Endodermal cell (in vitro differentiated cells): ENCODE results near the gene TXNDC2. TPM values are rescaled to one million over a fixed set of nuclear protein-coding genes. Genes with fewer than 3 reads are reported as not detected.
"Not testable (repeated sequence)": the region's sequence is repeated elsewhere in the genome, so short reads cannot be mapped to it uniquely, and the experiment has no call there.

Experiments used
- DNase-seq: peaks from one replicate; pipeline ENCODE4 v3.0.0-alpha.2; 2017
- H3K27ac ChIP-seq: 2 replicates; pipeline ENCODE4 v1.5.1; 2013; ENCODE audit warnings: mild to moderate bottlenecking, low read depth, low read length, moderate library complexity
- H3K27me3 ChIP-seq: 2 replicates; pipeline ENCODE4 v1.6.1; 2013; ENCODE audit warnings: mild to moderate bottlenecking, low read length, moderate library complexity; ENCODE audit not compliant: insufficient read depth, control insufficient read depth, poor library complexity, severe bottlenecking
- H3K36me3 ChIP-seq: 2 replicates; pipeline ENCODE4 v1.7.0; 2013; ENCODE audit warnings: mild to moderate bottlenecking, low read length, moderate library complexity; ENCODE audit not compliant: control insufficient read depth, insufficient read depth
- H3K4me1 ChIP-seq: one replicate; pipeline ENCODE4 v1.7.0; 2013; ENCODE audit warnings: low read length; ENCODE audit not compliant: control insufficient read depth, insufficient read depth
- H3K4me3 ChIP-seq: 2 replicates; pipeline ENCODE4 v1.5.1; 2013; ENCODE audit warnings: mild to moderate bottlenecking, low read length, moderate library complexity
- H3K9ac ChIP-seq: 2 replicates; pipeline ENCODE4 v1.6.1; 2013; ENCODE audit warnings: mild to moderate bottlenecking, low read length, moderate library complexity; ENCODE audit not compliant: poor library complexity, severe bottlenecking; ENCODE audit errors: extremely low read depth
- H3K9me3 ChIP-seq: 2 replicates; pipeline ENCODE4 v1.6.1; 2013; ENCODE audit warnings: mild to moderate bottlenecking, low read length, moderate library complexity; ENCODE audit not compliant: control insufficient read depth
- H3K27ac Mint-ChIP-seq: 2 replicates; pipeline ENCODE4 v1.8.0; 2020; ENCODE audit warnings: mixed read lengths
- H3K27me3 Mint-ChIP-seq: 2 replicates; pipeline ENCODE4 v1.8.0; 2021; ENCODE audit warnings: mild to moderate bottlenecking, mixed read lengths; ENCODE audit not compliant: insufficient read depth
- H3K36me3 Mint-ChIP-seq: 2 replicates; pipeline ENCODE4 v1.8.0; 2020; ENCODE audit warnings: low read depth, mixed read lengths
- H3K4me1 Mint-ChIP-seq: 2 replicates; pipeline ENCODE4 v1.8.0; 2020; ENCODE audit warnings: mixed read lengths
- H3K4me3 Mint-ChIP-seq: 2 replicates; pipeline ENCODE4 v1.8.0; 2020; ENCODE audit warnings: mild to moderate bottlenecking, moderate library complexity, mixed read lengths
- H3K9me3 Mint-ChIP-seq: 2 replicates; pipeline ENCODE4 v1.8.0; 2020; ENCODE audit warnings: mild to moderate bottlenecking, mixed read lengths
- CTCF ChIP-seq: fragments of 200-600 bp; sonication (generic); conservative IDR thresholded peaks from 2 replicates; pipeline ENCODE4 v1.5.0; 2021; ENCODE audit warnings: antibody characterized with exemption, mild to moderate bottlenecking
- WGBS, 2 experiments: methylation state at CpG; one replicate each; pipeline versions ENCODE4 v1.1.5 to v1.1.7; 2013; ENCODE audit warnings: missing lambda C conversion rate in 2 of 2, mixed read lengths in 1 of 2; ENCODE audit not compliant: insufficient coverage in 1 of 2, insufficient read length in 1 of 2; 5-methylcytosine and 5-hydroxymethylcytosine counted together
- total RNA-seq, 2 donors: library from RNA; stranded (reverse); fragmentation: NEBNext Ultra II Directional in 1 of 2; extraction: Animal tissue kit (Norgen Biotek cat#: 25700) in 1 of 2; gene quantifications; 2 replicates in 1 of 2; 3 replicates in 1 of 2; pipeline ENCODE4 v1.2.1, GENCODE V29; 2021

TXNDC2 gene
- total RNA-seq, 2 donors from 2014 or later: not detected

GRCh38 chr18:9890957-9891356, 5.2 kb downstream of the TXNDC2 start:
- Mint-ChIP-seq H3K27ac (no peak overlapping the region), H3K4me3 (no peak overlapping the region), H3K36me3 (no peaks in the 10 kb centered on the region), H3K27me3 (peaks cover 46% of the 10 kb centered on the region), H3K4me1 (no peaks in the 10 kb centered on the region), H3K9me3 (no peaks in the 10 kb centered on the region)
- WGBS, 2 experiments: no CpG with 5 or more reads among the region's 1 CpG
- H3K4me3 ChIP-seq: no peak overlapping the region
- H3K4me1 ChIP-seq: no peaks in the 10 kb centered on the region
- no peak for TF ChIP-seq CTCF
- H3K36me3 ChIP-seq: no peaks in the 10 kb centered on the region
- H3K27ac ChIP-seq: no peak overlapping the region
- H3K9me3 ChIP-seq: no peaks in the 10 kb centered on the region
- H3K27me3 ChIP-seq: no peaks in the 10 kb centered on the region
- no peak overlapping the region for H3K9ac ChIP-seq
- peak; percentile 5 for DNase-seq

- not testable (repeated sequence) for H3K4me3 ChIP-seq, H3K36me3 ChIP-seq, H3K27me3 ChIP-seq, H3K9me3 Mint-ChIP-seq, H3K9ac ChIP-seq, H3K4me3 Mint-ChIP-seq, H3K27ac Mint-ChIP-seq, H3K27ac ChIP-seq, DNase-seq, H3K36me3 Mint-ChIP-seq, H3K4me1 Mint-ChIP-seq, H3K9me3 ChIP-seq, H3K4me1 ChIP-seq
- H3K27me3 Mint-ChIP-seq: peaks cover 44% of the 10 kb centered on the region
- WGBS, 2 experiments: 90 to 93% methylated on average over 2 to 4 of the region's 4 CpGs
Observed at GRCh38 chr18:9891515-9891914, 5.7 kb downstream of the TXNDC2 start.

GRCh38 chr18:9894454-9895068, 8.8 kb downstream of the TXNDC2 start:
- no peak for TF ChIP-seq CTCF
- Histone ChIP-seq H3K4me1 (no peaks in the 10 kb centered on the region), H3K27me3 (peaks cover 23% of the 10 kb centered on the region), H3K27ac (no peak overlapping the region), H3K9ac (no peak overlapping the region), H3K4me3 (no peak overlapping the region), H3K36me3 (no peaks in the 10 kb centered on the region), H3K9me3 (peaks cover 6% of the 10 kb centered on the region)
- Mint-ChIP-seq H3K27me3 (peaks cover 54% of the 10 kb centered on the region), H3K4me1 (peaks cover 9% of the 10 kb centered on the region), H3K9me3 (no peaks in the 10 kb centered on the region), H3K27ac (no peak overlapping the region), H3K36me3 (no peaks in the 10 kb centered on the region), H3K4me3 (no peak overlapping the region)
- WGBS, 2 experiments: 94 to 96% methylated on average over 5 to 6 of the region's 6 CpGs
- no peak for DNase-seq

GRCh38 chr18:9897129-9897528, 11.4 kb downstream of the TXNDC2 start:
- peak; percentile 42 for DNase-seq
- H3K4me3 ChIP-seq: no peak overlapping the region
- H3K36me3 Mint-ChIP-seq: no peaks in the 10 kb centered on the region
- WGBS, 2 experiments: 94 to 96% methylated on average over 4 to 5 of the region's 5 CpGs
- H3K27me3 ChIP-seq: peaks cover 40% of the 10 kb centered on the region
- TF ChIP-seq CTCF: no peak
- H3K4me3 Mint-ChIP-seq: no peak overlapping the region
- H3K9me3 ChIP-seq: peaks cover 6% of the 10 kb centered on the region
- peaks cover 65% of the 10 kb centered on the region for H3K27me3 Mint-ChIP-seq
- no peak overlapping the region for H3K27ac Mint-ChIP-seq
- peaks cover 4% of the 10 kb centered on the region for H3K4me1 ChIP-seq
- no peak overlapping the region for H3K27ac ChIP-seq
- H3K9ac ChIP-seq: no peak overlapping the region
- H3K9me3 Mint-ChIP-seq: no peaks in the 10 kb centered on the region
- H3K36me3 ChIP-seq: no peaks in the 10 kb centered on the region
- H3K4me1 Mint-ChIP-seq: peaks cover 20% of the 10 kb centered on the region

- not testable (repeated sequence) for H3K36me3 ChIP-seq, H3K36me3 Mint-ChIP-seq, H3K4me3 ChIP-seq, H3K9ac ChIP-seq, H3K9me3 Mint-ChIP-seq, H3K4me3 Mint-ChIP-seq, H3K4me1 ChIP-seq, H3K9me3 ChIP-seq, H3K27ac ChIP-seq, H3K27ac Mint-ChIP-seq
- WGBS, 2 experiments: 92 to 95% methylated on average over 10 of the region's 10 CpGs
- peaks cover 21% of the 10 kb centered on the region for H3K4me1 Mint-ChIP-seq
- peak; percentile 12 for DNase-seq
- H3K27me3 Mint-ChIP-seq: peaks cover 62% of the 10 kb centered on the region
- H3K27me3 ChIP-seq: peaks cover 40% of the 10 kb centered on the region
Observed at GRCh38 chr18:9897787-9898291, 12.1 kb downstream of the TXNDC2 start.
